ENCODE measurements around the gene C19orf81. TPM values are rescaled to one million over a fixed set of nuclear protein-coding genes. Genes with fewer than 3 reads are reported as not detected.

C19orf81 gene
- total RNA-seq, 1 experiment from 2014 or later: not detected

GRCh38 chr19:50667177-50667758 lies 18.0 kb downstream of the C19orf81 start:
- no peaks in the 10 kb centered on the region for H3K9me2 ChIP-seq (ENCODE audit: insufficient read depth)
- ChIA-PET CTCF (interaction anchor here (0.5 kb wide), 1 partner anchor 50 kb away, joined by 3 read pairs; no protein-coding TSS in a partner anchor), POLR2A (ENCODE audit: unreplicated experiment) (no interaction called here)
- BruUV-seq (replicated peaks): no TSS peak
- H3K27me3 ChIP-seq (ENCODE audit: insufficient read depth, low read depth): peaks cover 53% of the 10 kb centered on the region
- no peaks in the 10 kb centered on the region for H3K36me3 ChIP-seq (ENCODE audit: low read depth)
- H3F3A ChIP-seq (ENCODE audit: insufficient read depth, low read depth): no peaks in the 10 kb centered on the region
- H3K4me2 ChIP-seq: no peak overlapping the region
- H2AFZ ChIP-seq: no peak overlapping the region
- H4K20me1 ChIP-seq (ENCODE audit: insufficient read depth): no peaks in the 10 kb centered on the region; the same call in 1 of the 2 replicates
- no peak for DNase-seq
- no peak overlapping the region for H3K27ac ChIP-seq
- H3K79me2 ChIP-seq (ENCODE audit: low read depth): no peaks in the 10 kb centered on the region
- H3K4me3 ChIP-seq: no peak overlapping the region
- H3K4me1 ChIP-seq (replicated peaks; ENCODE audit: insufficient read depth): no peaks in the 10 kb centered on the region
- H3K9me3 ChIP-seq (ENCODE audit: insufficient read depth, low read depth): no peaks in the 10 kb centered on the region
- intact Hi-C loops (cut with micrococcal nuclease; ENCODE audit: unreplicated experiment): no loop called here
- no peak for TF ChIP-seq EZH2 (IDR thresholded peaks at IDR 0.05; ENCODE audit: low read depth)
- TF ChIP-seq CTCF (conservative IDR thresholded peaks at IDR 0.05): no peak

GRCh38 chr19:50667759-50668231 lies 18.6 kb downstream of the C19orf81 start:
- no peak overlapping the region for H3K4me3 ChIP-seq
- H3K4me2 ChIP-seq: no peak overlapping the region
- no peaks in the 10 kb centered on the region for H3K9me3 ChIP-seq (ENCODE audit: insufficient read depth, low read depth)
- no peak overlapping the region for H3K27ac ChIP-seq
- H3K79me2 ChIP-seq (ENCODE audit: low read depth): no peaks in the 10 kb centered on the region
- peaks cover 53% of the 10 kb centered on the region for H3K27me3 ChIP-seq (ENCODE audit: insufficient read depth, low read depth)
- no peak for DNase-seq
- H2AFZ ChIP-seq: no peak overlapping the region
- no peaks in the 10 kb centered on the region for H3F3A ChIP-seq (ENCODE audit: insufficient read depth, low read depth)
- no peaks in the 10 kb centered on the region for H3K36me3 ChIP-seq (ENCODE audit: low read depth)
- BruUV-seq (replicated peaks): no TSS peak
- no peaks in the 10 kb centered on the region for H3K9me2 ChIP-seq (ENCODE audit: insufficient read depth)
- intact Hi-C loops (cut with micrococcal nuclease; ENCODE audit: unreplicated experiment): no loop called here
- no peaks in the 10 kb centered on the region; the same call in 1 of the 2 replicates for H4K20me1 ChIP-seq (ENCODE audit: insufficient read depth)
- ChIA-PET CTCF (no interaction called here), POLR2A (ENCODE audit: unreplicated experiment) (no interaction called here)
- TF ChIP-seq CTCF (conservative IDR thresholded peaks at IDR 0.05) (no peak), EZH2 (IDR thresholded peaks at IDR 0.05; ENCODE audit: low read depth) (no peak)
- no peaks in the 10 kb centered on the region for H3K4me1 ChIP-seq (replicated peaks; ENCODE audit: insufficient read depth)

GRCh38 chr19:50668416-50668815 lies 19.2 kb downstream of the C19orf81 start:
- no TSS peak for BruUV-seq (replicated peaks)
- H3K79me2 ChIP-seq (ENCODE audit: low read depth): no peaks in the 10 kb centered on the region
- H3K27ac ChIP-seq: no peak overlapping the region
- no peaks in the 10 kb centered on the region for H3K36me3 ChIP-seq (ENCODE audit: low read depth)
- H3K4me3 ChIP-seq: no peak overlapping the region
- TF ChIP-seq CTCF (conservative IDR thresholded peaks at IDR 0.05) (no peak), EZH2 (IDR thresholded peaks at IDR 0.05; ENCODE audit: low read depth) (no peak)
- CTCF ChIA-PET: no interaction called here
- no peaks in the 10 kb centered on the region; the same call in 1 of the 2 replicates for H4K20me1 ChIP-seq (ENCODE audit: insufficient read depth)
- H3K4me2 ChIP-seq: no peak overlapping the region
- POLR2A ChIA-PET (ENCODE audit: unreplicated experiment): no interaction called here
- no peaks in the 10 kb centered on the region for H3K9me3 ChIP-seq (ENCODE audit: insufficient read depth, low read depth)
- intact Hi-C loops (cut with micrococcal nuclease; ENCODE audit: unreplicated experiment): no loop called here
- H3F3A ChIP-seq (ENCODE audit: insufficient read depth, low read depth): no peaks in the 10 kb centered on the region
- no peaks in the 10 kb centered on the region for H3K9me2 ChIP-seq (ENCODE audit: insufficient read depth)
- H2AFZ ChIP-seq: no peak overlapping the region
- H3K4me1 ChIP-seq (replicated peaks; ENCODE audit: insufficient read depth): no peaks in the 10 kb centered on the region
- no peak for DNase-seq
- H3K27me3 ChIP-seq (ENCODE audit: insufficient read depth, low read depth): peaks cover 56% of the 10 kb centered on the region
